Mesendoderm (in vitro differentiated cells): ENCODE results near the gene SLC16A3.

Experiments
- DNase-seq: peaks from one replicate; pipeline ENCODE4 v3.0.0; 2013
- H2AK5ac ChIP-seq: 2 replicates; pipeline ENCODE4 v1.6.1; 2013; ENCODE audit warnings: low read length, inconsistent platforms
- H2BK120ac ChIP-seq: 2 replicates; pipeline ENCODE4 v1.6.1; 2013; ENCODE audit warnings: low read depth, mild to moderate bottlenecking, low read length, moderate library complexity, mixed read lengths
- H2BK15ac ChIP-seq: replicated peaks from 2 replicates; pipeline ENCODE4 v1.6.1; 2013; ENCODE audit warnings: low read depth, mild to moderate bottlenecking, moderate library complexity
- H2BK5ac ChIP-seq: 2 replicates; pipeline ENCODE4 v1.6.1; 2013; ENCODE audit warnings: low read length, inconsistent platforms
- H3K18ac ChIP-seq: 2 replicates; pipeline ENCODE4 v1.6.1; 2013; ENCODE audit warnings: mild to moderate bottlenecking, low read length, mixed read lengths
- H3K23ac ChIP-seq: one replicate; pipeline ENCODE4 v1.6.1; 2013; ENCODE audit warnings: low read length
- H3K27ac ChIP-seq: 2 replicates; pipeline ENCODE4 v1.5.1; 2013; ENCODE audit warnings: low read depth, mild to moderate bottlenecking, inconsistent platforms, low read length, moderate library complexity
- H3K27me3 ChIP-seq: 2 replicates; pipeline ENCODE4 v1.6.1; 2013; ENCODE audit warnings: low read length, control low read depth, mild to moderate bottlenecking, inconsistent platforms; ENCODE audit not compliant: insufficient read depth, poor library complexity
- H3K36me3 ChIP-seq: 2 replicates; pipeline ENCODE4 v1.6.1; 2013; ENCODE audit warnings: low read length, inconsistent platforms; ENCODE audit not compliant: control insufficient read depth, insufficient read depth
- H3K4ac ChIP-seq: one replicate; pipeline ENCODE4 v1.6.1; 2013; ENCODE audit warnings: low read depth, mild to moderate bottlenecking, low read length, moderate library complexity
- H3K4me1 ChIP-seq: 2 replicates; pipeline ENCODE4 v1.6.1; 2013; ENCODE audit warnings: low read depth, low read length, inconsistent platforms; ENCODE audit not compliant: control insufficient read depth
- H3K4me2 ChIP-seq: 2 replicates; pipeline ENCODE4 v1.6.1; 2013; ENCODE audit warnings: low read length
- H3K4me3 ChIP-seq: 2 replicates; pipeline ENCODE4 v1.5.1; 2013; ENCODE audit warnings: mild to moderate bottlenecking, low read length
- H3K56ac ChIP-seq: one replicate; pipeline ENCODE4 v1.6.1; 2013; ENCODE audit warnings: low read length
- H3K79me1 ChIP-seq: 2 replicates; pipeline ENCODE4 v1.6.1; 2013; ENCODE audit warnings: low read length, inconsistent platforms
- H3K79me2 ChIP-seq: 2 replicates; pipeline ENCODE4 v1.6.1; 2013; ENCODE audit warnings: mild to moderate bottlenecking, low read length; ENCODE audit not compliant: control insufficient read depth, insufficient read depth
- H3K9ac ChIP-seq: 2 replicates; pipeline ENCODE4 v1.6.1; 2013; ENCODE audit warnings: low read length, inconsistent platforms
- H4K5ac ChIP-seq: one replicate; pipeline ENCODE4 v1.6.1; 2013; ENCODE audit warnings: low read length
- H4K8ac ChIP-seq: one replicate; pipeline ENCODE4 v1.6.1; 2013; ENCODE audit warnings: low read depth, mild to moderate bottlenecking, control low read depth, low read length, moderate library complexity
- WGBS: extraction: QIAGEN DNeasy Blood & Tissue Kit; methylation state at CpG from one replicate; pipeline ENCODE4 v1.1.7; 2013; ENCODE audit warnings: low lambda C conversion rate, missing lambda C conversion rate; ENCODE audit not compliant: insufficient coverage; ENCODE audit errors: extremely low coverage; 5-methylcytosine and 5-hydroxymethylcytosine counted together

The SLC16A3 gene

DNA sequence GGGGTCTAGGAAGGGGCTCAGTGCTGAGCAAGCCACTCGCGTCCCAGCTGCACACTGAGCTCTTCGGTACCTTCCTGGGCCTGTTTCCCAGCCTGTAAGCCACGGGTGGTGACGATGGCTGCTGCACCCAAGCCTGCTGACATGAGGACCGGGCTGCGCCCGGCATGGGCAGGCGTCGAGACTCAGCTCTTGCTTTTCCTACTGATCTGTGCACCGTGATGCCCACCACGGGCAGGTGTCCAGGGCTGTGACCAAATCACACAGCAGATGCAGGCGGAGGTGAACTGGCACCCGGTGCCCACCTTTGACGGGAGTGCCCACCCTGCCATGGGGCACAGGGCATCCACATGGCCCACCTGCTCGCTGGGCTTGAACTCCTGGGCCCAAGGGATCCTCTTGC lies 34.1 kb upstream of the SLC16A3 start:
- Histone ChIP-seq H3K56ac (no peak overlapping the region), H3K27me3 (no peaks in the 10 kb centered on the region), H3K18ac (no peak overlapping the region), H3K27ac (no peak overlapping the region), H2BK5ac (no peak overlapping the region), H3K9ac (no peak overlapping the region), H3K4me1 (no peaks in the 10 kb centered on the region), H4K5ac (no peak overlapping the region), H3K4me2 (no peak overlapping the region), H3K4ac (no peak overlapping the region), H3K23ac (no peak overlapping the region), H3K79me2 (no peaks in the 10 kb centered on the region), H3K36me3 (peaks cover 1% of the 10 kb centered on the region), H2AK5ac (no peak overlapping the region), H2BK120ac (no peak overlapping the region), H4K8ac (no peak overlapping the region), H3K4me3 (no peak overlapping the region), H2BK15ac (no peak overlapping the region), H3K79me1 (no peaks in the 10 kb centered on the region)
- WGBS: no CpG with 5 or more reads among the region's 16 CpGs
- DNase-seq: no peak

DNA sequence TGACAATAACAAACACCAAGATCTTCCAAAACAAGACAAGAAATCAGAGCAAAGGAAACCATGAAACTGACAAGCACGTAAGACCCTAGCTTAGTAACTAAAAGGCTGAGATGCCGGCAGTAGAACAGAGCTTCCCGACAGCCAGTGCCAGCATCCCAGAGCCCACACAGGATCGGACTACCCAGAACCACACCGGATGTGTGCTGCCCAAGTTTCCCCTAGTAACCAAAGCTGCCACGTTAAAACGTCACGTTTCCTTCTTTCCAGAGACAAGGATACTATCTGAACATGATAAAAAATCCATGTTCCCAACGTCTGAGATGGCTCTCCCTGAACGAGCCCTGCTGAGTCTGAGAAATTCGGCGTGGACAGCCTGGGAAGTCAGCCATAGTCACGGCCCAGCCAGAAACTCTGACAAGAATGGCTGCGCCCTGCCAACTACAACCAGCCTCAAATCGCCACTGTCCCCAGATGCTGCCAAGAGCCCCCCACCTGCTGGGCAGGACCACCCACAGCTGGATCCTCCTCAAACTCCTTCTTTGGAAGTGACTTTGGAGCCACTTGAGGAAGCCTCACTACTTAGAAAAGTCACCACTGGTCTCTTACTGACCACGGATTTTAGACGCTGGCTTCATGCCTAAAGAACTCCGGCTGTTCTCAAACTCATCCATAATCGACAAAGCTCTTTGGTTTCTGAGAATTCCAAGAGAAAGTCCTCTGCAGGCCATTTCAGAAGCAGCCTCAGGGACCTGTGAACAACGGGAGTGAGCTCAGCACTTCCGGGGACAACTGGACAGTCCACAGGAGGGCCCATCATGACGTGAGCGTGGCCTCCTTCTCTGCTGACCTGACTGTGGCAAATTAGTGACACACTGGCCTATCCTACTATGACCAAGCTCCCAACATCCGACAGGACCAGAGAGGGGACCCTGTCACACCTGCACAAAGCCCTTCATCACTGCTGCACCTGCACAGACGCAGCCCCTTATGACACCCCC lies 32.9 kb upstream of the SLC16A3 start:
- Histone ChIP-seq H3K4me2 (no peak overlapping the region), H3K56ac (no peak overlapping the region), H3K27me3 (no peaks in the 10 kb centered on the region), H3K9ac (no peak overlapping the region), H3K79me1 (no peaks in the 10 kb centered on the region), H3K4me1 (no peaks in the 10 kb centered on the region), H2BK5ac (no peak overlapping the region), H2BK120ac (no peak overlapping the region), H3K4ac (no peak overlapping the region), H2BK15ac (no peak overlapping the region), H3K4me3 (no peak overlapping the region), H3K36me3 (peaks cover 1% of the 10 kb centered on the region), H3K23ac (no peak overlapping the region), H2AK5ac (no peak overlapping the region), H3K18ac (no peak overlapping the region), H3K27ac (no peak overlapping the region), H4K5ac (no peak overlapping the region), H4K8ac (no peak overlapping the region), H3K79me2 (no peaks in the 10 kb centered on the region)
- DNase-seq: no peak
- WGBS: no CpG with 5 or more reads among the region's 25 CpGs

DNA sequence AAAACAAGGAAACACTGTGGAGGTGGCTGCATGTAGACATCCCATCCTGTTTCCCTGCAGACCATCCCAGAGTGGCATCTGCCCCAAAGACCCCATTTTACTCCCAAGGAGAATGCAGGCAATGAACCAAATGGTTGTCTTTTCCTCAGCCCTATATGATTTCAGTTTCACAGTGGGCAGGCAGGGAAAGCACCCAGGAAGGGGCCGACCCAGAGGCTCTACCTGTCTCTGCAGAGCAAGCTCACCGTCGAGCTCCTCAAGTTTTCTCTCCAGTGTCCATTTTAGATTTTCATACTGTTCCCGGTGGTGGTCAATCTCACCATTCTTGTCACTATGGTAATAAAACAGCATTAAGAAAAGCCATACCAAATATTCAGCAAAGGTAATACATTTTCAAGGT lies 30.8 kb upstream of the SLC16A3 start:
- no peak overlapping the region for H3K4me3 ChIP-seq
- no peak overlapping the region for H3K18ac ChIP-seq
- no peak overlapping the region for H2BK15ac ChIP-seq
- no peak overlapping the region for H4K5ac ChIP-seq
- no peak overlapping the region for H2BK5ac ChIP-seq
- no peak overlapping the region for H3K9ac ChIP-seq
- H3K23ac ChIP-seq: no peak overlapping the region
- no peaks in the 10 kb centered on the region for H3K4me1 ChIP-seq
- H3K36me3 ChIP-seq: no peaks in the 10 kb centered on the region
- H3K4ac ChIP-seq: no peak overlapping the region
- H3K79me2 ChIP-seq: no peaks in the 10 kb centered on the region
- no peaks in the 10 kb centered on the region for H3K79me1 ChIP-seq
- H2BK120ac ChIP-seq: no peak overlapping the region
- no peak overlapping the region for H2AK5ac ChIP-seq
- H4K8ac ChIP-seq: no peak overlapping the region
- WGBS: no CpG with 5 or more reads among the region's 4 CpGs
- H3K27me3 ChIP-seq: no peaks in the 10 kb centered on the region
- H3K56ac ChIP-seq: no peak overlapping the region
- H3K27ac ChIP-seq: no peak overlapping the region
- no peak for DNase-seq
- H3K4me2 ChIP-seq: no peak overlapping the region

DNA sequence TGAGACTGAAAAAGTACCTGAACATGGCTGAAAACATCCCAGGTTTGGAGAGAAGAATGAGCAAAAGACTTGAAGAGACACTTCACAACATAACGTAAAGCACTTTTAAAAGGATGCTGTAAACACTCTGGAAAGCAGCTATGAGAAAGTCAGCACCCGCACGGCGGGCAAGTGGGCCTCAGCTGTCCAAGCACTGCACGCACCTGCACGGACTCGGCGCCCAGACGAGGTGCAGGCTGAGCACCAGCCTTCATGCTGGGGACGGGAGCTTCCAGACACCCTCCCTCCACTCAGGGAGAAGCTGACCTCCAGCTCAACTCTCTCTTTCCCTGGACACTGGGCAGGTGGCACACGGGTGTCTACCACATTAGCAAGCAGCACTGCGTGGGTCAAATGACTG lies 29.3 kb upstream of the SLC16A3 start:
- H3K4me1 ChIP-seq: no peaks in the 10 kb centered on the region
- no peaks in the 10 kb centered on the region for H3K79me1 ChIP-seq
- no peak overlapping the region for H3K23ac ChIP-seq
- DNase-seq: no peak
- H3K79me2 ChIP-seq: no peaks in the 10 kb centered on the region
- no peak overlapping the region for H4K5ac ChIP-seq
- no peaks in the 10 kb centered on the region for H3K27me3 ChIP-seq
- H2BK5ac ChIP-seq: no peak overlapping the region
- H2AK5ac ChIP-seq: no peak overlapping the region
- no peaks in the 10 kb centered on the region for H3K36me3 ChIP-seq
- no peak overlapping the region for H3K4ac ChIP-seq
- H2BK120ac ChIP-seq: no peak overlapping the region
- H3K18ac ChIP-seq: no peak overlapping the region
- no peak overlapping the region for H3K4me2 ChIP-seq
- no peak overlapping the region for H3K4me3 ChIP-seq
- no peak overlapping the region for H2BK15ac ChIP-seq
- H4K8ac ChIP-seq: no peak overlapping the region
- no peak overlapping the region for H3K9ac ChIP-seq
- H3K56ac ChIP-seq: no peak overlapping the region
- no CpG with 5 or more reads among the region's 12 CpGs for WGBS
- no peak overlapping the region for H3K27ac ChIP-seq

DNA sequence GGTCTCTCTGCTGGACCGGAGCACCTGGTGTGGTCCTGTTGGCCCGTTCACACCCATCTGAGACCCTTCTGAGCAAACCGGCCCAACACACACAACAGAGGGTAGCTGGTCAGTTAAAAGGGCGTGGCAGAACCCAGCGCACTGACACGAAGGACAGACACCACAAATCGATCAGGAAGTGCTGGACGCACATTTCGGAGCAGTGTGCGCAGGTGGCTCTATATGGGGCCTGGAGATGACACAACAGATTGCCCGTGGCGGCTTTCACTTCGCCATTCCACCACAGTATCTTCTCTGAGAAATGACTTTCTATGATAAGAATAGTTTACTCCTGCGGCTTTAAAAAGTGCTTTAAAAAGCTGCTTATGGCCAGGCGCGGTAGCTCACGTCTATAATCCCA lies 28.7 kb upstream of the SLC16A3 start:
- Histone ChIP-seq H4K5ac (no peak overlapping the region), H4K8ac (no peak overlapping the region), H2AK5ac (no peak overlapping the region), H2BK120ac (no peak overlapping the region), H3K4me2 (no peak overlapping the region), H2BK15ac (no peak overlapping the region), H3K36me3 (no peaks in the 10 kb centered on the region), H3K4ac (no peak overlapping the region), H2BK5ac (no peak overlapping the region), H3K9ac (no peak overlapping the region), H3K79me2 (no peaks in the 10 kb centered on the region), H3K27ac (no peak overlapping the region), H3K23ac (no peak overlapping the region), H3K4me3 (no peak overlapping the region), H3K4me1 (no peaks in the 10 kb centered on the region), H3K56ac (no peak overlapping the region), H3K27me3 (no peaks in the 10 kb centered on the region), H3K18ac (no peak overlapping the region), H3K79me1 (no peaks in the 10 kb centered on the region)
- WGBS: no CpG with 5 or more reads among the region's 17 CpGs
- DNase-seq: no peak
